ENCODE results near the gene ST6GALNAC3.
"Not testable (repeated sequence)": the region's sequence is repeated elsewhere in the genome, so short reads cannot be mapped to it uniquely, and the experiment has no call there.

Gene ST6GALNAC3

DNA sequence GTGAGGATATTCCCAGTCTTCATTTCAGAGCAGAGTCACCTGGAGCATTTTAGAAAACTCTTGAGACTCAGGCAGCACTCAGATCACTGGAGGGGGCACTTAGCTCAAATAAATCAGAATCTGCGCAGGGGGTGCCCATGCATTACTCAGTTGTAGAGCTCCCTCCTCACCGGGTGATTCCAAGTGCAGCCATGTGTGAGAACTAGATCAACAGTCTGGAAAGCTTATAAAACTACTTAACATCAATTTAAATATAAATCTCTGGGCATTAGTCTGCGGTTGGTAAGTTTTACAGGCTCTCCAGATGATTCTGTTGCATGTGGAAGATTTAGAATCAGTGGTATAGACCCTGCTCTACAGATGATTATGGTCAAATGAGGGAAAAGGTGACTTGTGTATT lies 128.6 kb downstream of the ST6GALNAC3 start:
- DNase-seq, result no peak

DNA sequence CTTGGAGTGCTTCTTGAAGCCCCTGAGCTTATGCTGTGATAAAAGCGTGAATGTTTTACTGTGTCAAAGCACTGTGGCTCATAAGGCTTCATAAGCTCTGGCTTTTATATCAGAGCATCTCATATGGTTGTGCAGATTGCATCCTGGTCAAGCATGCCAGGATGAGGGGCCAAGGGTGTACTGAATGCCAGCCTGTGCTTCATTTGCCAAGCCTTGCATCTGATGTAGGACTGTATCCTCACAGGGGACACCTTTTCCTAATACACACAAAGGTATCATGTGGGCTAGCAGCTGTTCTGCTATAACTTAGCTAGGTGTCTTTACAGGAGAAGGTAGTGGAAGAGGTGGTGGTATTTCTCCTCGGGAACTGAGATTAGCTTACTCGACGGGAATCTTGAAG lies 134.7 kb downstream of the ST6GALNAC3 start:
- no peak for DNase-seq

DNA sequence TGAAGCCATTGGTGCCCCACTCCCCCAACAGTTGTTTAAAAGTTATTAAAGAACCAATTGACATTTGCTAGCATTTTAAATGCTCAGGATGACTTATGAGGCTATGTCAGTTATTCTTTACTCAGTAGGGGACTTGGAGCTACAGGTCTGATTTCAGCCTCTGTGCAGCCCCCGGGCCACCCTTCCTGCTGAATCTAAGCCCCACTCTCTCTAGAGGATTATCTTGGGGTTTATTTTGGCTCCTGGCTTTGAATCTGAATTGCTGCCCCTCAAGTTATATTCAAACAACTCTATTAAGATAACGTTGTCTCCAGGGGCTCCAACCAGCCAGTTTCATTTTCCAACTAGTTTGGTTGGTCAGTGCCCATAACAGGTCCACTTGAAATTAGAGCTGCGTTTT lies 135.1 kb downstream of the ST6GALNAC3 start:
- no peak for DNase-seq

DNA sequence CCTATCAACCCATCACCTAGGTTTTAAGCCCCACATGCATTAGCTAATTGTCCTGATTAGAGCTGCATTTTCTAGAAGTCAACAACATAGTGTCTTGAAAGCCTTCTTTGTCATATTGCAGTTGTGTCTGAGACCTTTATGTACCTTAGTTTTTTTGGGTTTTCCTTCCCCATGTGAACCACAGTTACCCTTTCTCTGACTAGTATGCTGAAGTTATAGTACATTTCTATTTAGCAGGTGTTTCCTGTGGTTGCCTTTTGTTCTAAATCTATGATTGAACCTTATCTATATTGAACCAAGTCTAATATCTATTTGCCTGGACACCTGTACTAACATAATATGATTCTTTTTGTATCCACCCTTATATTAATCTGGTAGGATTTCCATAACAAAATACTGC lies 135.6 kb downstream of the ST6GALNAC3 start:
- no peak for DNase-seq

DNA sequence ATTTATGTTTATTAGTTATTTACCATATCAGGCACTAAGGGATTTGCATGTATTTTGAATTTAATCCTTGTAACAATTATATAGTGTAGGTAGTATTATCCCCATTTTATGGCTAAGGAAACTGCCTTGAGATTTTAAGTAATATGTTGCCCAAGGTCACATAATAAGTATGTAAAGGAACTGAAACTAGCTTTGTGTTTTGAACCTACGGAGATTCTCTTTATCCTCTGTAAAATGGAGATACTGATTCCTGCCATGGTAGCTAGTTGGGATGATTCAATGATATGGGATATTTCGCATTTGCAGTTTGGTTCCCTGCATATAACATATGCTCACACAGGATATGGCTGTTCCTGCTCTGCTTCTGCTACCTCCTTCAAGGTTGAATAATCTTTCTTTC lies 144.3 kb downstream of the ST6GALNAC3 start:
- no peak for DNase-seq

DNA sequence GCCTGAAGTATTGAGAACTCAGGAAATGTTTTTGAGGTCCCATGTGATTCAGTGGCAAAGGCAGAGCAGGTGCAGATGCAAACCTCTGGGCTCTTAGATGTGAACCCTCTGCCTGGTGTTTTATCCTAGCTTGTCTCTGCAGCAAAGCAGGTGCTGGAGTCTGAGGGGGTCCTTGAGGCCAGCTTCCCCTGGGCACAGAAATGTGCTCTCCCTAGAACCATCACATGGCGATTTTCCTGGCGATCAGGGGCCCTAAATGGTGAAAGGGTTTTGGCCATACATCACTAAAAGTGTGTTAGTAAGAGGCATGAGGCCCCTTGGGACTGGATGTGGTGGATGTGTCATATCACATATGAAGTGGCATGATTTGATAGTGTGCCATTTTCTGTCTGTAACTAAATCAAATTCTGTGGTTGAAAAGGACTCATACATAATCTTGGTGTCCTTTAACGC lies 144.8 kb downstream of the ST6GALNAC3 start:
- DNase-seq, result no peak

GRCh38 chr1:76224752-76225151 lies 150.2 kb downstream of the ST6GALNAC3 start:
- no peak for DNase-seq

DNA sequence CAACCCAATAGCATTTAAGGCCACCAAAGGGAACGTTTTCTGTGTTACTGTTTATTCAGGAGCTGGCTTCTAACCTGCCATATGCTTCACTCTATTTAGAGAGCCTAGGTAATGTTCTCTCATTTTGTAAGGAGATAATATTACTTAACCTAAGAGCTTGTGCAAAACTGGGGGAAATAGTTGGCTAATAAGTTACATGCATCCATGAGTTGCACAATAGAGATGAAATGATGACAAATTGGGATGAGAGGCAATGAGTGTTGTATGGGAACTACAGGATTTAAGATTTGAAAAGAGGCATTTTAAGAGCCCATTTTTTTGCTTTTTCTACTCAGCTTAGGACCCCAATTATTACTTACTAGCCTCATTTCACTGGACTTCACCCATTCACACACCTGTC lies 151.0 kb downstream of the ST6GALNAC3 start:
- DNase-seq, result no peak

- no peak for DNase-seq
These were observed 153.1 kb downstream of the ST6GALNAC3 start for GRCh38 chr1:76227621-76228020.

DNA sequence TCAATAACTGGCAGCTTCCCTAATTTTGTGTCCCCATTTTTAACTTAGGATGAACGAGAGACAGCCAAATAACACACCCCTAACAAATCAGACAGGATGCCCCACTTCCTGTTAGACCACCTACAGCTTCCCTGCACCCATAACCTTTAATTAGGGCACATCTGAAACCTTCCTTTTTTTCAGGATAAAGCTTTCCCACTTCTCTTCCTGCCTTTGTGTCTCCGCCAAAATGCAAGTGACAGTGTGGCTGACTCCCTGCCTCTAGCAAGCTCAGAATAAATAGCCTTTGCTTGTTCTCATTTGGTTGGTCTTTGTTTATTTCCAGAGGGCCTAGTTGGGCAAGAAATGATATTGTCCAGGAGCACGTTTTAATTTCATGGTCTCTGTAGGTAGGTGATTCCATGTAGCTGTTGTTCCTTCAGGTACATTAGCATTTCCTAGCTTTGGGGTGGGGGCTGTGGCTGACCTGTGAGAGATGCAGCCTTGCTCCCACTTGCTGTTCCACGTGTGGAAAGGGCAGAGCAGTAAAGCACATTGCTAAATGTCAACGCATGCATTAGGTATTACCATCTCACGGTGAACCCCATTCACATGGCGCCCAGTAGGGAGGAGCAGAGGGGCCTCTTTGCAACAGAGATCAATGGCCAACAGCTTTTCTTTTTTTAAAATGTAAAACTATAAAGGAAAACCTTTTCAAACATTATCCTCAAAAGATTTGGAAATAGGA lies 154.9 kb downstream of the ST6GALNAC3 start:
- no peak for DNase-seq

GRCh38 chr1:76230842-76231281 lies 156.3 kb downstream of the ST6GALNAC3 start:
- no peak for DNase-seq

GRCh38 chr1:76231320-76231719 lies 156.8 kb downstream of the ST6GALNAC3 start:
- no peak for DNase-seq

GRCh38 chr1:76232666-76233065 lies 158.1 kb downstream of the ST6GALNAC3 start:
- DNase-seq, result no peak

DNA sequence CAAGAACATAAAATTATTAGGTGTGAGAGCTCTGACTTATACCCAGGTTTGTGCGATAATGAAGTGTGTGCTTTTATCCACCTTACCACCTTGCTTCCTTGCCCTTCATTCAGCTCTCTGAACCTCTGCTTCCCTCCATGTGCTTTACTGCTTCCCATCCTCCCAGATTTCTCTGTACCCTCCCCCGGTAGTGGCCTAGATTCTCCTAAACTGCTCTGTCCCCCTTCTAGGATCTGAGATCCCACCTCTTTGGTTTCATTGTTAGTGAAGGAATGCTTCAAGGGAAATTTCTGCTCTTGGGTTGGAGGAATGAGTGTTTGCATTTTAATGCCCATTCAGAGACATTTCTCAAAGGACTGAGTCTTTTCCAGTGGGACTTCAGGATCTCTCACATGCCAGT lies 159.5 kb downstream of the ST6GALNAC3 start:
- DNase-seq, result no peak

DNA sequence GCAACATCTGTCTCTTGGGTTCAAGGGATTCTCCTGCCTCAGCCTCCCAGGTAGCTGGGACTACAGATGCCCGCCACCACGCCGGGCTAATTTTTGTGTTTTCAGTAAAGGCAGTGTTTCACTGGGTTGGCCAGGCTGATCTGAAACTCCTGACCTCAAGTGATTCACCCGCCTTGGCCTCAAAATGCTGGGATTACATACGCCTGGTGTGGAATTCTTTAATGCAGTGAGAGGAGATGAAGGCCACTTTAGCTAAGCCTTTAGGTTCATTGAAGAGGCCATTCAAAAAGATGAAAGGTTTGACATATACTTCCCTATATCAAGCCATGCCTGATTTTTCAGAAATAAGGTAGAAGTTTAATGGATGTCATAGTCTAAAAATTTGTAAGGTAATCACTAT lies 162.7 kb downstream of the ST6GALNAC3 start:
- DNase-seq, result no peak

GRCh38 chr1:76238094-76238628 lies 163.6 kb downstream of the ST6GALNAC3 start:
- no peak for DNase-seq

DNA sequence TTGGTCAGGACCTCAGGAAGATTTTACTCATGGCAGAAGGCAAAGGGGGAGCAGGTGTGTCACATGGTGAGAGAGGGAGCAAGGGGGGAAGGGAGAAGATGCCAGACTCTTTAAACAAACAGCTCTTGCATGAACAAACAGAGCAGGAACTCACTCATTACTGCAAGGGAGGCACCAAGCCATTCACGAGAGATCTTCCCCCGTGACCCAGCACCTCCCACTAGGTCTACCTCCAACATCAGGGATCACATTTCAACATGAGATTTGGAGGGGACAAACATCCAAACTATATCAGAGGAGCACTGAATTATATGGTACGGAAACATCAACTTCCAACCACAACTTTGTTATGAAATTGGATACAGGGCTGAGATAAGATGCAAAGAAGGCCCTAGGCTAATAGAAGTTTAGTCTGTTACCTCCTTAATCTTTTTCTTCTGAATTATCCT lies 164.9 kb downstream of the ST6GALNAC3 start:
- DNase-seq, result no peak

DNA sequence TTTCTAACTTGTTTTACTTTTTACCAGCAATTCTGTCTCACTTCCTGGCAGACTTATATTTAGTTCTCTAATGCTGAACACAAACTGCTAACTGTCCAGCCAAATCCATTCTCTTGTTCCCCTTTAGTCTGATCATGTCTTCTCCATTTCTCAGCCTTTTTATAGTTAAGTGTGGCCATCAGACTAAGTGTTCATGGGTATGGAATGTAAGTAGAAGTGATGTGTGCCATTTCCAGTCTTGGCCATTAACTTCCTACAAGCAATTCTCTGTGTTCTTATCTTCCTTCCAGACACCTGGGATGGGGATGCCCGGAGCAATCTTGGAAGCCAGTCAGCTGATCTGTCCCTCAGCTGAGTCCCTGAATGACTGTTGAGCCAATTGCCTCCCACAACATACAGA lies 165.8 kb downstream of the ST6GALNAC3 start:
- no peak for DNase-seq

DNA sequence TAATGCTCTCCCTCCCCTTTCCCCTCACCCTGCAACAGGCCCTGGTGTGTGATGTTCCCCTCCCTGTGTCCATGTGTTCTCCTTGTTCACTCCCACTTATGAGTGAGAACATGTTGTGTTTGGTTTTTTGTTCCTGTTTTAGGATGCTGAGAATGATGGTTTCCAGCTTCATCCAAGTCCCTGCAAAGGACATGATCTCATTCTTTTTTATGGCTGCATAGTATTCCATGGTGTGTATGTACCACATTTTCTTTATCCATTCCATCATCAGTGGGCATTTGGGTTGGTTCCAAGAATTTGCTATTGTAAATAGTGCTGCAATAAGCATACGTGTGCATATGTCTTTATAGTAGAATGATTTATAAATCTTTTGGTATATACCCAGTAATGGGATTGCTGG lies 168.0 kb downstream of the ST6GALNAC3 start:
- DNase-seq, result not testable (repeated sequence)

- no peak for DNase-seq
These were observed 172.8 kb downstream of the ST6GALNAC3 start for GRCh38 chr1:76247261-76247852.

DNA sequence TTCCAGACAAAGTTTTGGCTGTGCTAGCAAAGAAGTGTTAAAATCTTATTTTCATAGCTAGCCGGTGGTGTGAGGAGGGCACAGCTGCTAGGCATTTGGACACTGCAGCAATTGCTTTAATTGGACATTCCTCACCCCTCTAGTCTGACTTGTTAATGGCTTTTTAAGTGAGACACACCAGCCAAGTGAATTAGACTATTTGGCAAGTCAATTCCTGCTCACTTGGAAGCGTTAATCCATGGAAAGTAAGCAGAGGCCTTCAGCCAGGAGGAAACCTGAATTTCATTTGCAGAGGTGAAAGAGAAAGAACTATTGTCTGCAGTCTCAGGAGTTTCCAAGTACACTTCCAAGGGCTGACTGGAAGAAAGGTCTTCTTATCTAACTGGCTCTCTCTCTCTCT lies 175.7 kb downstream of the ST6GALNAC3 start:
- no peak for DNase-seq

DNA sequence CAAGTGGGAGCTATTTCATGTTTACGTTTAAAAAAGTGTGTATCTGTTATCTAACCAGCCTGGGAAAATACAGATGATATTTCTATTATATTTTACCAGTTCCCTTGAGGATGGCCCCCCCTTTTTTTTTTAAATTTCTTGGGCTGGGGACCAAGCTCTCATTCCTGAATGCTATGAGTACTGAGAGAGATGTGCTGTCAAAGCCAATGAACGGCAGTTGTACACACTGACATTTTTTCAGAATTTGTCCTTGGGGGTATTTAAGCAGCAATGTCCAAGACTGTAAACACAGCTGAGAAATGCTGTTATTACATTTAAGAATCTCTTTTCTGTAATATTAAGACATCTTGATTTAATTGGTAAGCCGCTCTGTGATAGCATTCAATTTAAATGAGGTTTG lies 177.9 kb downstream of the ST6GALNAC3 start:
- no peak for DNase-seq

GRCh38 chr1:76254104-76255030 lies 179.8 kb downstream of the ST6GALNAC3 start:
- DNase-seq, result no peak
